HL-60 (cell line): ENCODE results near the gene NDUFS5.
A peak's percentile ranks its signal among the peaks of the same experiment; 100 is the strongest.

Source experiments
- DNase-seq, 2 experiments: peaks; one replicate each; pipeline ENCODE4 v3.0.0-alpha.2; 2010 to 2020; ENCODE audit warnings: low read depth in 1 of 2, low spot score in 1 of 2
- H3K27ac ChIP-seq: fragments of 250-450 bp; sonication (Bioruptor Pico); replicated peaks from 2 replicates; pipeline ENCODE4 v1.5.1; 2020; ENCODE audit warnings: mild to moderate bottlenecking, moderate library complexity
- H3K27me3 ChIP-seq: fragments of 250-450 bp; sonication (Bioruptor Pico); 2 replicates; pipeline ENCODE4 v1.5.1; 2021; ENCODE audit warnings: mild to moderate bottlenecking, moderate library complexity; ENCODE audit not compliant: insufficient read depth, poor library complexity, severe bottlenecking
- H3K4me3 ChIP-seq: replicated peaks from 2 replicates; pipeline ENCODE4 v1.5.1; 2011; ENCODE audit warnings: mild to moderate bottlenecking, control low read depth, low read length; ENCODE audit not compliant: insufficient read depth
- CTCF ChIP-seq: IDR thresholded peaks from one replicate; pipeline ENCODE4 v1.5.1; 2011; ENCODE audit warnings: low read length, control low read depth, inconsistent platforms; ENCODE audit not compliant: insufficient read depth
- GABPA ChIP-seq: IDR thresholded peaks from 2 replicates; pipeline ENCODE4 v1.6.1; 2012; ENCODE audit warnings: low read depth
- POLR2AphosphoS5 ChIP-seq: IDR thresholded peaks from 2 replicates; pipeline ENCODE4 v1.6.1; 2012; ENCODE audit warnings: low read depth
- REST ChIP-seq: IDR thresholded peaks from 2 replicates; pipeline ENCODE4 v1.6.1; 2012; ENCODE audit warnings: low read depth; ENCODE audit not compliant: insufficient replicate concordance
- SPI1 ChIP-seq: IDR thresholded peaks from 2 replicates; pipeline ENCODE4 v1.6.1; 2012; ENCODE audit warnings: low read depth, mild to moderate bottlenecking, borderline replicate concordance

NDUFS5 gene

GRCh38 chr1:39080831-39081270, 54.7 kb downstream of the NDUFS5 start:
- Histone ChIP-seq H3K27me3 (peaks cover 21% of the 10 kb centered on the region), H3K4me3 (no peak overlapping the region), H3K27ac (no peak overlapping the region)
- TF ChIP-seq SPI1 = no peak
- TF ChIP-seq REST = no peak
- TF ChIP-seq POLR2AphosphoS5 = no peak
- no peak for TF ChIP-seq CTCF
- TF ChIP-seq GABPA = no peak
- no peak for DNase-seq

- peak overlapping the region; percentile 25 for H3K4me3 ChIP-seq
- no peak overlapping the region for H3K27ac ChIP-seq
Observed at GRCh38 chr1:39081271-39082009, 55.3 kb downstream of the NDUFS5 start.

More at GRCh38 chr1:39081271-39082009, 55.3 kb downstream of the NDUFS5 start:
- DNase-seq = peak in 1 of 2 experiments; percentile 58
- H3K27me3 ChIP-seq = peaks cover 21% of the 10 kb centered on the region
- TF ChIP-seq GABPA = no peak
- no peak for TF ChIP-seq CTCF
- no peak for TF ChIP-seq SPI1
- TF ChIP-seq REST = no peak
- TF ChIP-seq POLR2AphosphoS5 = no peak
